Osteoblast (primary cell): Measurements from ENCODE around the gene VDAC2. TPM values are rescaled to one million over a fixed set of nuclear protein-coding genes. Genes with fewer than 3 reads are reported as not detected.

Experiments used
- DNase-seq: peaks from one replicate; pipeline ENCODE4 v3.0.0; 2011; ENCODE audit warnings: low spot score, mixed read lengths; ENCODE audit not compliant: insufficient read length; ENCODE audit errors: missing footprints
- H2AFZ ChIP-seq: 2 replicates; pipeline ENCODE4 v1.6.0; 2011; ENCODE audit warnings: mild to moderate bottlenecking, low read length
- H3K27ac ChIP-seq: 2 replicates; pipeline ENCODE4 v1.5.1; 2011; ENCODE audit warnings: mild to moderate bottlenecking, low read depth, low read length, moderate library complexity
- H3K27me3 ChIP-seq: 2 replicates; pipeline ENCODE4 v1.6.0; 2012; ENCODE audit warnings: mild to moderate bottlenecking, control low read depth, inconsistent platforms, low read length, moderate library complexity; ENCODE audit not compliant: insufficient read depth
- H3K36me3 ChIP-seq: 2 replicates; pipeline ENCODE4 v1.5.1; 2011; ENCODE audit warnings: mild to moderate bottlenecking, low read length, control low read depth, moderate library complexity; ENCODE audit not compliant: insufficient read depth
- H3K4me1 ChIP-seq: 2 replicates; pipeline ENCODE4 v1.5.1; 2011; ENCODE audit warnings: mild to moderate bottlenecking, low read length, control low read depth, moderate library complexity; ENCODE audit not compliant: insufficient read depth
- H3K4me2 ChIP-seq: 2 replicates; pipeline ENCODE4 v1.6.0; 2011; ENCODE audit warnings: mild to moderate bottlenecking, low read length; ENCODE audit not compliant: insufficient read depth
- H3K4me3 ChIP-seq: fragments of 200-600 bp; sonication (generic); 3 replicates; pipeline ENCODE4 v1.5.1; 2012; ENCODE audit warnings: mild to moderate bottlenecking, low read length, inconsistent platforms; ENCODE audit not compliant: insufficient read depth
- H3K79me2 ChIP-seq: 2 replicates; pipeline ENCODE4 v1.6.0; 2012; ENCODE audit warnings: mild to moderate bottlenecking, low read length, control low read depth, inconsistent platforms; ENCODE audit not compliant: insufficient read depth
- H3K9me3 ChIP-seq: 2 replicates; pipeline ENCODE4 v1.5.1; 2011; ENCODE audit warnings: low read depth, low read length, control low read depth
- H4K20me1 ChIP-seq: 2 replicates; pipeline ENCODE4 v1.6.0; 2012; ENCODE audit warnings: mild to moderate bottlenecking, low read length, control low read depth; ENCODE audit not compliant: insufficient read depth
- total RNA-seq: library from RNA; depleted of rRNA; stranded (reverse); fragments of >200 nt; gene quantifications from 2 replicates; pipeline ENCODE4 v1.2.3, GENCODE V29; 2012
- TF ChIP-seq, protein P1 (sequence below): IDR thresholded peaks from 2 replicates; pipeline ENCODE4 v1.5.1; 2011; ENCODE audit warnings: mild to moderate bottlenecking, low read depth, low read length, moderate library complexity; ENCODE audit errors: extremely low read depth

VDAC2 gene
- total RNA-seq, 1 donor = 141 TPM

DNA sequence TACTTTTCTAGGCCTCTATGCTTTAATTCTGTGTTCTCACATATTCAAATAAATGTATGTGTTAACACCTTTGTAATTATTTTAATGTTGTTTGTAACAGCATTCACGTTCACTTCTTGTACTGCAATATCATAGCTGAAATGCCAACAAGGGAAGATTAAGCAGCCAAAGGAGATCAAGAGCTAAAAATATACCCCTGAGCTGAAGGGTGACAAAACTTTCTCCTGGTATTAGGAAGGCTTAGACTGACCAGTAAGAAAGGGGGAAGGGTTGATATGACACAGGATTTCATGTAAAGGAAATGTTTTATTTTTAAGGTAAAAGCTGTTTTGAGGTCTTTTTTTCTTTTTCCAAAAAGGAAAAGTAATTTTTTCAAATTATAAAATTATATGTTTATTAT, 40.4 kb upstream of the VDAC2 start:
- Histone ChIP-seq H3K79me2 (peaks cover 12% of the 10 kb centered on the region), H2AFZ (no peak overlapping the region), H3K36me3 (peaks cover 5% of the 10 kb centered on the region), H3K9me3 (no peaks in the 10 kb centered on the region), H3K4me3 (no peak overlapping the region), H4K20me1 (peaks cover 3% of the 10 kb centered on the region), H3K4me1 (peaks cover 4% of the 10 kb centered on the region), H3K27ac (no peak overlapping the region), H3K27me3 (no peaks in the 10 kb centered on the region), H3K4me2 (no peak overlapping the region)
- DNase-seq = no peak
- TF ChIP-seq, protein P1, sequence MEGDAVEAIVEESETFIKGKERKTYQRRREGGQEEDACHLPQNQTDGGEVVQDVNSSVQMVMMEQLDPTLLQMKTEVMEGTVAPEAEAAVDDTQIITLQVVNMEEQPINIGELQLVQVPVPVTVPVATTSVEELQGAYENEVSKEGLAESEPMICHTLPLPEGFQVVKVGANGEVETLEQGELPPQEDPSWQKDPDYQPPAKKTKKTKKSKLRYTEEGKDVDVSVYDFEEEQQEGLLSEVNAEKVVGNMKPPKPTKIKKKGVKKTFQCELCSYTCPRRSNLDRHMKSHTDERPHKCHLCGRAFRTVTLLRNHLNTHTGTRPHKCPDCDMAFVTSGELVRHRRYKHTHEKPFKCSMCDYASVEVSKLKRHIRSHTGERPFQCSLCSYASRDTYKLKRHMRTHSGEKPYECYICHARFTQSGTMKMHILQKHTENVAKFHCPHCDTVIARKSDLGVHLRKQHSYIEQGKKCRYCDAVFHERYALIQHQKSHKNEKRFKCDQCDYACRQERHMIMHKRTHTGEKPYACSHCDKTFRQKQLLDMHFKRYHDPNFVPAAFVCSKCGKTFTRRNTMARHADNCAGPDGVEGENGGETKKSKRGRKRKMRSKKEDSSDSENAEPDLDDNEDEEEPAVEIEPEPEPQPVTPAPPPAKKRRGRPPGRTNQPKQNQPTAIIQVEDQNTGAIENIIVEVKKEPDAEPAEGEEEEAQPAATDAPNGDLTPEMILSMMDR = no peak

DNA sequence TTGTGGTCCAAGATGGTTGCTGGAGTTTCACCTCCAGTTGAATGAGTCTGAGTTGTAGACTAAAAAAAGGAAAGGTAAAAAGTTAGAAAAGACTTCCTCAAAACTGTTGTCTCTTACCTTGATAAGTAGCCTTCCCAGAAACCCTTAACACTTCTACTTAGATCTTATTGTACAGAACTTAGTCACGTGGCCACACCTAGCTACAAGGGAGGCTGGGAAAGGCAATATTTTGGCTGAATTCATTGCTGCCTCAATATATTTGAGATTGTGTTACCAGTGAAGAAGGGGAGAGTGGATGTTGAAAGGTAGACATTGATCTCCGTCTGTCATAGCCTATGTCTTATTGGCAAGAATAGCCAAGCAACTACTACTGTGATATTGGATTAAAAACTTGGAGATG, 35.5 kb upstream of the VDAC2 start:
- H3K9me3 ChIP-seq = no peaks in the 10 kb centered on the region
- peaks cover 6% of the 10 kb centered on the region for H3K36me3 ChIP-seq
- no peak overlapping the region for H2AFZ ChIP-seq
- H4K20me1 ChIP-seq = peaks cover 3% of the 10 kb centered on the region
- TF ChIP-seq, protein P1 = no peak
- H3K4me2 ChIP-seq = no peak overlapping the region
- no peaks in the 10 kb centered on the region for H3K27me3 ChIP-seq
- no peak for DNase-seq
- H3K27ac ChIP-seq = no peak overlapping the region
- peaks cover 10% of the 10 kb centered on the region for H3K79me2 ChIP-seq
- H3K4me1 ChIP-seq = peaks cover 4% of the 10 kb centered on the region
- no peak overlapping the region for H3K4me3 ChIP-seq

DNA sequence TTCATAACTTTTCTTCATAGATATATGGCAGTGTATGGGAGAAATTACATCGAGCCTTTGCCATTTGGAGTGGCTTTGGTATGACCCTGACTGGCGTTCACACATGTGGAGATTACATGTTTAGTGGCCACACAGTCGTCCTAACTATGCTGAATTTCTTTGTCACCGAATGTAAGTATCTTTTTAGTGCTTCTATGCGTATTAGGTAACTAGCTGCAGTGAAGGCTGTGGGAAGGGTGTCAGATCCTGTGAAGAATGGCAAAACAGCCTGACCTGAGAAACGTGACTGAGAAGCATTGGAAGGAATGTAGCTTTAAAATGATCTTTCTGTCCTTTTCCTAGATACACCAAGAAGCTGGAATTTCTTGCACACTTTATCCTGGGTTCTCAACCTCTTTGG, 34.5 kb upstream of the VDAC2 start:
- TF ChIP-seq, protein P1 = no peak

DNA sequence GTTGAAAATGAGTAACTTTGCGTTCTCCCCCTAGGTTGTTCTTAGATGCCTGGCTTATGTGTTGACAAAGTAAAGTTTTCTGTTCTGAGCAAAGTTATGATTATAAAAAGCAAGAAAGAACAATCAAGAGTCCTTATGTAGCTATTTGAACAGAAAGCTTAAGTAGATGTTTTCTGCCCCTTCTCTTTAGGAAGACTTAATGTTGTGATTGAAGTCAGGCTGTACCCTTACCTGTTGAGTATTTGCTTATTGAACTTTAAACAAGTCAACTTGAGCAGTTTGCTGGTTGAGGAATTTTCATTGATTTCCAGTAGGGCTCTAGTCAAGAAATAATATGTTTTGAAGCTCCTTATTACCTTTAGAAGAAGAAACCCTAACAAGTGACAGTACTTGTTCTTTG, 33.9 kb upstream of the VDAC2 start:
- Histone ChIP-seq H3K9me3 (no peaks in the 10 kb centered on the region), H3K79me2 (peaks cover 10% of the 10 kb centered on the region)
- TF ChIP-seq, protein P1 = no peak

More for the DNA sequence above, 34.5 kb upstream of the VDAC2 start:
- Histone ChIP-seq H3K27ac (no peak overlapping the region), H3K27me3 (no peaks in the 10 kb centered on the region), H3K79me2 (peaks cover 10% of the 10 kb centered on the region), H3K4me3 (no peak overlapping the region), H3K4me1 (peaks cover 11% of the 10 kb centered on the region), H3K36me3 (peaks cover 6% of the 10 kb centered on the region), H2AFZ (no peak overlapping the region), H3K4me2 (no peak overlapping the region), H4K20me1 (peaks cover 3% of the 10 kb centered on the region), H3K9me3 (no peaks in the 10 kb centered on the region)
- DNase-seq = no peak

More for the DNA sequence above, 33.9 kb upstream of the VDAC2 start:
- Histone ChIP-seq H3K27me3 (no peaks in the 10 kb centered on the region), H2AFZ (no peak overlapping the region), H3K4me2 (no peak overlapping the region), H3K36me3 (peaks cover 6% of the 10 kb centered on the region), H3K27ac (no peak overlapping the region), H3K4me1 (peaks cover 12% of the 10 kb centered on the region), H4K20me1 (peaks cover 3% of the 10 kb centered on the region), H3K4me3 (no peak overlapping the region)
- no peak for DNase-seq
